A549 (cell line): Measurements from ENCODE around the gene PBX1.

Experiments
- CBX8 ChIP-seq: fragments of 200-600 bp; sonication (generic); IDR thresholded peaks from 2 replicates; pipeline ENCODE4 v1.6.1; 2016
- CEBPB ChIP-seq, 2 experiments: fragments of >200 bp in 1 of 2; sonication (Bioruptor Twin) in 1 of 2; formaldehyde crosslinking in 1 of 2; IDR thresholded peaks; 2 replicates each; pipeline ENCODE4 v1.6.1; 2012 to 2016
- RAD21 ChIP-seq, 2 experiments: fragments of >200 bp in 1 of 2; sonication (Bioruptor Twin) in 1 of 2; formaldehyde crosslinking in 1 of 2; IDR thresholded peaks in 1 of 2; conservative IDR thresholded peaks in 1 of 2; 2 replicates in 1 of 2; 3 replicates in 1 of 2; pipeline ENCODE4 v1.6.1; 2012 to 2018; ENCODE audit warnings: inconsistent platforms in 1 of 2
- RNF2 ChIP-seq: fragments of 200-600 bp; sonication (generic); IDR thresholded peaks from 2 replicates; pipeline ENCODE4 v1.6.1; 2016; ENCODE audit warnings: low read depth, mild to moderate bottlenecking, antibody characterized with exemption, moderate library complexity, borderline replicate concordance
- TF ChIP-seq, protein P1 (sequence below): IDR thresholded peaks from 2 replicates; pipeline ENCODE4 v1.6.1; 2012
- TF ChIP-seq, protein P2 (sequence below): fragments of >200 bp; sonication (Bioruptor Twin); formaldehyde crosslinking; IDR thresholded peaks from 3 replicates; pipeline ENCODE4 v1.5.1; 2016
- TF ChIP-seq, protein P3 (sequence below): fragments of 200-600 bp; sonication (generic); IDR thresholded peaks from 2 replicates; pipeline ENCODE4 v1.6.1; 2016; ENCODE audit warnings: antibody characterized with exemption, mild to moderate bottlenecking, moderate library complexity

DNA sequence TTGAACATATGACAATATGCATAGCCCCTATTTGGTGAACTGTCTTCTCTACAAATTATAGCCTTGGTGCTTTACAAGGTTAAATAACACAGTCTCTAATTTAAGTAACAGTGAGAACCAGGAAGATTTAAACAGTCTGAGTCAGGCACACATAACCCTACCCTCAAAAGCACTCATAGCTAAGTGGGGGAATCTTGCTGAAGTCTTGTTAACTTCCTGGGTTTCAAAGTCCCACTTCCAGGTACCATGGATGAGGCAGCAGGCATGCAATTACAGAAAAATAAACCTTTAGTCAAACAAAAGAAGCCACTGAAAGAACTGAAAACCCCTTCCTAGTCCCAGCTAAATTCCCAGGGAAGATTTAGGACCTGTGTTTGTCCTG, 147.6 kb downstream of the PBX1 start:
- TF ChIP-seq, protein P1, sequence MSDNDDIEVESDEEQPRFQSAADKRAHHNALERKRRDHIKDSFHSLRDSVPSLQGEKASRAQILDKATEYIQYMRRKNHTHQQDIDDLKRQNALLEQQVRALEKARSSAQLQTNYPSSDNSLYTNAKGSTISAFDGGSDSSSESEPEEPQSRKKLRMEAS, result no peak
- TF ChIP-seq CBX8, result no peak
- TF ChIP-seq RNF2, result no peak
- TF ChIP-seq, protein P2, sequence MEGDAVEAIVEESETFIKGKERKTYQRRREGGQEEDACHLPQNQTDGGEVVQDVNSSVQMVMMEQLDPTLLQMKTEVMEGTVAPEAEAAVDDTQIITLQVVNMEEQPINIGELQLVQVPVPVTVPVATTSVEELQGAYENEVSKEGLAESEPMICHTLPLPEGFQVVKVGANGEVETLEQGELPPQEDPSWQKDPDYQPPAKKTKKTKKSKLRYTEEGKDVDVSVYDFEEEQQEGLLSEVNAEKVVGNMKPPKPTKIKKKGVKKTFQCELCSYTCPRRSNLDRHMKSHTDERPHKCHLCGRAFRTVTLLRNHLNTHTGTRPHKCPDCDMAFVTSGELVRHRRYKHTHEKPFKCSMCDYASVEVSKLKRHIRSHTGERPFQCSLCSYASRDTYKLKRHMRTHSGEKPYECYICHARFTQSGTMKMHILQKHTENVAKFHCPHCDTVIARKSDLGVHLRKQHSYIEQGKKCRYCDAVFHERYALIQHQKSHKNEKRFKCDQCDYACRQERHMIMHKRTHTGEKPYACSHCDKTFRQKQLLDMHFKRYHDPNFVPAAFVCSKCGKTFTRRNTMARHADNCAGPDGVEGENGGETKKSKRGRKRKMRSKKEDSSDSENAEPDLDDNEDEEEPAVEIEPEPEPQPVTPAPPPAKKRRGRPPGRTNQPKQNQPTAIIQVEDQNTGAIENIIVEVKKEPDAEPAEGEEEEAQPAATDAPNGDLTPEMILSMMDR, result no peak
- TF ChIP-seq, protein P3, sequence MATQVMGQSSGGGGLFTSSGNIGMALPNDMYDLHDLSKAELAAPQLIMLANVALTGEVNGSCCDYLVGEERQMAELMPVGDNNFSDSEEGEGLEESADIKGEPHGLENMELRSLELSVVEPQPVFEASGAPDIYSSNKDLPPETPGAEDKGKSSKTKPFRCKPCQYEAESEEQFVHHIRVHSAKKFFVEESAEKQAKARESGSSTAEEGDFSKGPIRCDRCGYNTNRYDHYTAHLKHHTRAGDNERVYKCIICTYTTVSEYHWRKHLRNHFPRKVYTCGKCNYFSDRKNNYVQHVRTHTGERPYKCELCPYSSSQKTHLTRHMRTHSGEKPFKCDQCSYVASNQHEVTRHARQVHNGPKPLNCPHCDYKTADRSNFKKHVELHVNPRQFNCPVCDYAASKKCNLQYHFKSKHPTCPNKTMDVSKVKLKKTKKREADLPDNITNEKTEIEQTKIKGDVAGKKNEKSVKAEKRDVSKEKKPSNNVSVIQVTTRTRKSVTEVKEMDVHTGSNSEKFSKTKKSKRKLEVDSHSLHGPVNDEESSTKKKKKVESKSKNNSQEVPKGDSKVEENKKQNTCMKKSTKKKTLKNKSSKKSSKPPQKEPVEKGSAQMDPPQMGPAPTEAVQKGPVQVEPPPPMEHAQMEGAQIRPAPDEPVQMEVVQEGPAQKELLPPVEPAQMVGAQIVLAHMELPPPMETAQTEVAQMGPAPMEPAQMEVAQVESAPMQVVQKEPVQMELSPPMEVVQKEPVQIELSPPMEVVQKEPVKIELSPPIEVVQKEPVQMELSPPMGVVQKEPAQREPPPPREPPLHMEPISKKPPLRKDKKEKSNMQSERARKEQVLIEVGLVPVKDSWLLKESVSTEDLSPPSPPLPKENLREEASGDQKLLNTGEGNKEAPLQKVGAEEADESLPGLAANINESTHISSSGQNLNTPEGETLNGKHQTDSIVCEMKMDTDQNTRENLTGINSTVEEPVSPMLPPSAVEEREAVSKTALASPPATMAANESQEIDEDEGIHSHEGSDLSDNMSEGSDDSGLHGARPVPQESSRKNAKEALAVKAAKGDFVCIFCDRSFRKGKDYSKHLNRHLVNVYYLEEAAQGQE, result no peak
- no peak for TF ChIP-seq CEBPB (IDR thresholded peaks at IDR 0.05)
- no peak for TF ChIP-seq RAD21 (conservative IDR thresholded peaks at IDR 0.05 in 1 of 2, IDR thresholded peaks at IDR 0.05 in 1 of 2)
